SJSA1 (cell line): ENCODE data around the gene SAPCD2. TPM values are rescaled to one million over a fixed set of nuclear protein-coding genes. Genes with fewer than 3 reads are reported as not detected.

Experiments
- DNase-seq, 2 experiments: peaks; one replicate each; pipeline ENCODE4 v3.0.0-alpha.2; 2015 to 2020; ENCODE audit warnings: low spot score in 2 of 2, low read depth in 1 of 2
- H3K27ac ChIP-seq: fragments of 250-450 bp; sonication (Bioruptor Pico); 2 replicates; pipeline ENCODE4 v1.5.1; 2020; ENCODE audit warnings: mild to moderate bottlenecking, moderate library complexity
- H3K27me3 ChIP-seq: fragments of 250-450 bp; sonication (Bioruptor Pico); replicated peaks from 2 replicates; pipeline ENCODE4 v1.5.1; 2020; ENCODE audit warnings: mild to moderate bottlenecking, moderate library complexity
- H3K36me3 ChIP-seq: fragments of 250-450 bp; sonication (Bioruptor Pico); 2 replicates; pipeline ENCODE4 v1.5.1; 2020; ENCODE audit warnings: mild to moderate bottlenecking
- H3K4me1 ChIP-seq: fragments of 250-450 bp; sonication (Bioruptor Pico); replicated peaks from 2 replicates; pipeline ENCODE4 v1.6.1; 2021; ENCODE audit warnings: mild to moderate bottlenecking
- H3K4me3 ChIP-seq: fragments of 250-450 bp; sonication (Bioruptor Pico); 2 replicates; pipeline ENCODE4 v1.5.1; 2020; ENCODE audit warnings: mild to moderate bottlenecking
- H3K9me3 ChIP-seq: fragments of 250-450 bp; sonication (Bioruptor Pico); replicated peaks from 2 replicates; pipeline ENCODE4 v1.5.1; 2020; ENCODE audit warnings: mild to moderate bottlenecking
- total RNA-seq: library from RNA; depleted of rRNA; stranded (reverse); fragments of >200 nt; shearing (Covaris generic); gene quantifications from 2 replicates; pipeline ENCODE4 v1.2.3, GENCODE V29; 2014

The SAPCD2 gene
- total RNA-seq, 1 experiment from 2014 or later: 21.5 TPM

GRCh38 chr9:137046088-137046787, 24.1 kb downstream of the SAPCD2 start, which contains the start of gene NPDC1:
Gene NPDC1, minus strand, starts transcription at chr9:137046177. Its CDS starts 188 bp downstream, at chr9:137045989.
- peak; percentile 33 to 68 for DNase-seq

GRCh38 chr9:137045294-137046087, 24.9 kb downstream of the SAPCD2 start:
- Histone ChIP-seq H3K27me3 (peaks cover 65% of the 10 kb centered on the region), H3K4me3 (no peak overlapping the region), H3K27ac (no peak overlapping the region), H3K9me3 (no peaks in the 10 kb centered on the region), H3K4me1 (peaks cover 8% of the 10 kb centered on the region), H3K36me3 (no peaks in the 10 kb centered on the region)
- no peak for DNase-seq

More at GRCh38 chr9:137046088-137046787, 24.1 kb downstream of the SAPCD2 start, which contains the start of gene NPDC1:
- Histone ChIP-seq H3K4me3 (no peak within 1 kb of the TSS), H3K27me3 (peaks cover 68% of the 10 kb centered on the region), H3K4me1 (peaks cover 8% of the 10 kb centered on the region), H3K36me3 (no peaks in the 10 kb centered on the region), H3K27ac (no peak within 1 kb of the TSS), H3K9me3 (no peaks in the 10 kb centered on the region)

DNA sequence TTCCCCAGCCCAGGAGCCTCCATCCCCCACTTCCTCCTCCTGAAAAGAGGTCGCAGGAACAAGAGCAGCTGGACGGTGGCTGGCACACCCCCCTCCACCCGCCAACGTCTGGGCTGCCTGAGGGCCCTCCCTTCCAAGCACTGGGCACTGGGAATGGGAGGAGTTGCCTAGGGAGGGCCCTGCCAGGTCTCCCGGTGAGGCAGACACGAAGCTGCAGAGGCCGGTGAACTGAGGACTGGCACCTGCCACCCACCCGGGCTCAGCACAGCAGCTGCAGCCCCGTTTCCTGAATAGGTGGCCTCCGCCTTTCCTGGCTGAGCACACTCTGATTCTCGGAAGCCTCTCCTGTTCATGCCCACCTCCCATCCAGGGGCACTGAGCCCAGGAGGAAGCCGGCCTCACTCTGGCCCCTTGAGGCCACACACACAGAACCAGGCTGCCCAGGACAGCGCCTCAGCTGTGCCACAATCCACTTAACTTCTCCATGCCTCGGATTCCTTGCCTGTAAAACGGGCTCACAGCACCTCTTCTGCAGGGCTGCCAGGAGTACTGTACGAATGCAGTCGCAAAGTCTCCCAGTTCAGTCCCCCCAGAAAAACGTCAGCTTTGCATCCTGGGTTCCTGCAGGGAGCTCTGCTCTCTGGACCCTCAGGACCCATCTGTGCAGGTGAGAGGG, 25.7 kb downstream of the SAPCD2 start:
- H3K27ac ChIP-seq: no peak overlapping the region
- no peak for DNase-seq

DNA sequence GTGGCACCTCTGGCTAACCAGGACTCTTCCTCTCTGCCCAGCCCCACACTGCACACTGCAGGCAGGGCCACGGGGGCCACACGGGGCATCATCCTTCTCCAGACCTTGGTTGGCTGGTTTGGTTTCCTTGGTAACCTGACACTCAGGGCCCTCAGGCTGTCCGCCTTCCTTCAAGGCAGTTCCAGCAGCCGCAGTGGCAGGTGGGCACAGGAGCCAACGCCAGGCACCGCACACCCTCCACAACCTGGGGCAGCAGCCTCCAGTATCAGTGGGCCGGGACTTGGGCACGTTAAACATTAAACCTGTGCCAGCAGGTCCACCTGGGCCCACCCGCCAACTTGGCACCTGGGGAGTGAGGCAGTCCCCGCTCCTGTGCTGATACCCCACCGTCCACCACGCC, 26.3 kb downstream of the SAPCD2 start:
- Histone ChIP-seq H3K4me3 (no peak overlapping the region), H3K36me3 (no peaks in the 10 kb centered on the region), H3K27me3 (peaks cover 56% of the 10 kb centered on the region), H3K27ac (no peak overlapping the region), H3K4me1 (peaks cover 8% of the 10 kb centered on the region), H3K9me3 (no peaks in the 10 kb centered on the region)
- no peak for DNase-seq

More for the DNA sequence above, 25.7 kb downstream of the SAPCD2 start:
- H3K9me3 ChIP-seq: no peaks in the 10 kb centered on the region
- H3K4me1 ChIP-seq: peaks cover 8% of the 10 kb centered on the region
- no peaks in the 10 kb centered on the region for H3K36me3 ChIP-seq
- H3K27me3 ChIP-seq: peaks cover 62% of the 10 kb centered on the region
- no peak overlapping the region for H3K4me3 ChIP-seq

DNA sequence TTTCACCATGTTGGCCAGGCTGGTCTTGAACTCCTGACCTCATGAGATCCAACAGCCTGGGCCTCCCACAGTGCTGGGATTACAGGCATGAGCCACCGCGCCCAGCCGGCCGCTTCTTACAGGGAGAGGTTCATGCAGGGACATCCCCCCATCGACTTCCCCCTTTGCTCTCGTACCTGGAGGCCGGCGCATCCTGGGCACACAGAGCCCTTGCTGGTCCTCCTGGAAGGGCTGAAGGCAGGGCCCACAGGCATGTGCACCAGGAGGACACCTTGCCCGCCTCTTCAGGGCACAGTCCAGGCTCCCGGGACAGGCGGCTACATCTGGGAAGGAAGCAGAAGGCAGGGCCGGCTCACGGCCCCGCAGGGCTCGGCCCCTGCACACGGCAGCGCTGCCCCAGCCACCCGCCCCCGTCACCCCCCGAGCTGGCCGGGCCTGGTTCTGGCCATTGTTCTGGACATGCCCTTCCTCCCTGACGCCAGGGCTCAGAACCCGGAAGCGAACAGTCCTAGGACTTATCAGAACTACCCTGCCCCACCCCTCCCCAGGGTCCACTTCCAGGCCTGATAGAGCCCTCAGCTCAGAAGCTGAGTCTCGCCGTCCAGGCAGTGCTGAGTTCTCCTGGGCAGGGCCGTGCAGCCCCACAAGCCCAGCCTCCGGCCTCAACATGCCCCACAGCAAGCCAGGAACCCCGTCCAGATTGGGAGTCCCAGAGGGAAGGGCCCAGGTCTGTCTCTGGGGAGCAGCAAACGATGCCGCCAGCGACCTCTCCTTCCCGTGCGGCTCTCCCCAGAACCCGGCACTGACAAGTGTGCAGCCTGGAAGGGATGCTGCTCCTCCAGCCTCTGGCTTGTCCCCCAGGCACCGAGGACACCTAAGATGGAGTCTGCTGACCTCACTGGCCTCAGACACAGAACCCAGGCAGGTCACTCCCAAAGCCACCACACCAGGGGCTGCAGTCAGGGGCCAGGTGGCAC, 27.3 kb downstream of the SAPCD2 start:
- Histone ChIP-seq H3K36me3 (no peaks in the 10 kb centered on the region), H3K27me3 (peaks cover 58% of the 10 kb centered on the region), H3K27ac (no peak overlapping the region), H3K4me3 (no peak overlapping the region), H3K4me1 (peaks cover 8% of the 10 kb centered on the region), H3K9me3 (no peaks in the 10 kb centered on the region)
- DNase-seq: no peak

- no peak for DNase-seq
- H3K36me3 ChIP-seq: no peaks in the 10 kb centered on the region
- no peak overlapping the region for H3K27ac ChIP-seq
- H3K27me3 ChIP-seq: peaks cover 39% of the 10 kb centered on the region
- peaks cover 4% of the 10 kb centered on the region for H3K4me1 ChIP-seq
- H3K4me3 ChIP-seq: no peak overlapping the region
- no peaks in the 10 kb centered on the region for H3K9me3 ChIP-seq
Observed at GRCh38 chr9:137041124-137041523, 29.2 kb downstream of the SAPCD2 start.

DNA sequence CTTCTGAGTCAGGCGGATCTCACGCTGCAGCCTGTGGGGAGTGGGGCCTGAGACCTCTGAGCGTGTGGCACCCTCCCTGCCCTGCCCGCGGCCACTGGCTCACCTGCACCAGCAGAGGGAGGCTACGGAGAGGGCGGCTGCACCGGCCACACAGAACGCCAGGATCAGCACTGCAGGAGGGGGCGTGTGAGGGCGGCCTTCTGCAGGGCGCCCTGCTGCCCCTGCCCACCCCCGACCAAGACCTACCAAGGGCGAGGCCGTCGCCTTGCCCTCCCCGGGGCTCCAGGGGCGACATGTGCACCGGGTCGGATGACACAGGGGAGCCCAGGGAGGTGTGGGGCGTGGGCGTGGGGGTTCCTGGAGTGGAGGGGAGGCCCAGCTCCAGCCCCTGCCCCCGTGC, 29.8 kb downstream of the SAPCD2 start:
- Histone ChIP-seq H3K36me3 (no peaks in the 10 kb centered on the region), H3K27ac (no peak overlapping the region), H3K27me3 (peaks cover 35% of the 10 kb centered on the region), H3K4me3 (no peak overlapping the region), H3K4me1 (no peaks in the 10 kb centered on the region), H3K9me3 (no peaks in the 10 kb centered on the region)
- DNase-seq: no peak

GRCh38 chr9:137039611-137040366, 30.6 kb downstream of the SAPCD2 start:
- Histone ChIP-seq H3K4me1 (no peaks in the 10 kb centered on the region; the same call in 1 of the 2 replicates), H3K9me3 (no peaks in the 10 kb centered on the region), H3K4me3 (no peak overlapping the region), H3K27me3 (peaks cover 34% of the 10 kb centered on the region), H3K27ac (no peak overlapping the region), H3K36me3 (no peaks in the 10 kb centered on the region)
- no peak for DNase-seq

DNA sequence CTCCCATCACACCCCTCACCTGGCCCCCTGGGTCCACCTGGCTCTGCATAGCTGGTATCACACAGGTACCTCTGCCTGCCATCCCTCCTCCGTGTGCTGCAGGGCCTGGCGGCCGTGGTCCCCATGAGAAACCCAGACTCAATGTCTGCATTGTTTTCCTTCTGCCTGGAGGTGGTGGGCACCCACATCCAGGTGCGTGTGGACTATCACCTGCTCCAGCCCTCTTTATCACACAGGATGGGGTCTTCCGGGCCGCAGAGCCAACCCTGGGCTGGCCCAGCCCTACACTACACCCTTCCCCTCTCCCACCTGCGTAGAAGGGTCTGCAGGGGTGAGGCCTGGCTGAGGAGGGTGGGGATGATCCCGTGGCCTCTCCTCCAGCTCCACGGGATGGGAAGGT, 31.4 kb downstream of the SAPCD2 start:
- Histone ChIP-seq H3K9me3 (no peaks in the 10 kb centered on the region), H3K4me3 (no peak overlapping the region), H3K4me1 (no peaks in the 10 kb centered on the region; the same call in 1 of the 2 replicates), H3K36me3 (no peaks in the 10 kb centered on the region), H3K27me3 (peaks cover 28% of the 10 kb centered on the region), H3K27ac (no peak overlapping the region)
- DNase-seq: no peak

DNA sequence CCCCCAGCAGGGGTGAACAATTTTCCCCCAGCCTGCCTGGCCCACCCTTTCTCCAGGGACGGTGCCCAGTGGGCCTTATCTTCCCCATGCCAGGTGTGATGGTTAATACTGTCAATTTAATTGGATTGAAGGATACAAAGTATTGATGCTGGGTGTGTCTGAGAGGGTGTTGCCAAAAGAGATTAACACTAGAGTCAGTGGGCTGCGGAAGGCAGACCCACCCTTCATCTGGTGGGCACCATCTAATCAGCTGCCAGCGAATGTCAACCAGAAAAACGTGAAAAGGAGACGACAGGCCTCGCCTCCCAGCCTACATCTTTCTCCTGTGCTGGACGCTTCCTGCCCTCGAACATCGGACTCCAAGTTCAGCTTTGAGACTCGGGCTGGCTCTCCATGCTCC, 32.9 kb downstream of the SAPCD2 start:
- Histone ChIP-seq H3K27me3 (peaks cover 21% of the 10 kb centered on the region; the same call in 1 of the 2 replicates), H3K27ac (no peak overlapping the region), H3K9me3 (no peaks in the 10 kb centered on the region), H3K4me3 (no peak overlapping the region), H3K36me3 (no peaks in the 10 kb centered on the region), H3K4me1 (no peaks in the 10 kb centered on the region; the same call in 1 of the 2 replicates)
- no peak for DNase-seq

- H3K4me3 ChIP-seq: no peak overlapping the region
- H3K27ac ChIP-seq: no peak overlapping the region
- DNase-seq: no peak
- H3K27me3 ChIP-seq: peaks cover 21% of the 10 kb centered on the region; the same call in 1 of the 2 replicates
- H3K4me1 ChIP-seq: no peaks in the 10 kb centered on the region; the same call in 1 of the 2 replicates
- no peaks in the 10 kb centered on the region for H3K36me3 ChIP-seq
- H3K9me3 ChIP-seq: no peaks in the 10 kb centered on the region
Observed at GRCh38 chr9:137037035-137037434, 33.3 kb downstream of the SAPCD2 start.

- Histone ChIP-seq H3K4me3 (no peak overlapping the region), H3K4me1 (no peaks in the 10 kb centered on the region; the same call in 1 of the 2 replicates), H3K36me3 (no peaks in the 10 kb centered on the region), H3K27me3 (peaks cover 16% of the 10 kb centered on the region; the same call in 1 of the 2 replicates), H3K9me3 (no peaks in the 10 kb centered on the region), H3K27ac (no peak overlapping the region)
- no peak for DNase-seq
Observed at GRCh38 chr9:137035937-137036336, 34.4 kb downstream of the SAPCD2 start.
